ENCODE results near the gene EFCAB12. TPM values are rescaled to one million over a fixed set of nuclear protein-coding genes. Genes with fewer than 3 reads are reported as not detected.
A peak's percentile ranks its signal among the peaks of the same experiment; 100 is the strongest.
"Not testable (repeated sequence)": the region's sequence is repeated elsewhere in the genome, so short reads cannot be mapped to it uniquely, and the experiment has no call there.

Gene EFCAB12
- total RNA-seq, 1 donor from 2014 or later, result 0.10 TPM

DNA sequence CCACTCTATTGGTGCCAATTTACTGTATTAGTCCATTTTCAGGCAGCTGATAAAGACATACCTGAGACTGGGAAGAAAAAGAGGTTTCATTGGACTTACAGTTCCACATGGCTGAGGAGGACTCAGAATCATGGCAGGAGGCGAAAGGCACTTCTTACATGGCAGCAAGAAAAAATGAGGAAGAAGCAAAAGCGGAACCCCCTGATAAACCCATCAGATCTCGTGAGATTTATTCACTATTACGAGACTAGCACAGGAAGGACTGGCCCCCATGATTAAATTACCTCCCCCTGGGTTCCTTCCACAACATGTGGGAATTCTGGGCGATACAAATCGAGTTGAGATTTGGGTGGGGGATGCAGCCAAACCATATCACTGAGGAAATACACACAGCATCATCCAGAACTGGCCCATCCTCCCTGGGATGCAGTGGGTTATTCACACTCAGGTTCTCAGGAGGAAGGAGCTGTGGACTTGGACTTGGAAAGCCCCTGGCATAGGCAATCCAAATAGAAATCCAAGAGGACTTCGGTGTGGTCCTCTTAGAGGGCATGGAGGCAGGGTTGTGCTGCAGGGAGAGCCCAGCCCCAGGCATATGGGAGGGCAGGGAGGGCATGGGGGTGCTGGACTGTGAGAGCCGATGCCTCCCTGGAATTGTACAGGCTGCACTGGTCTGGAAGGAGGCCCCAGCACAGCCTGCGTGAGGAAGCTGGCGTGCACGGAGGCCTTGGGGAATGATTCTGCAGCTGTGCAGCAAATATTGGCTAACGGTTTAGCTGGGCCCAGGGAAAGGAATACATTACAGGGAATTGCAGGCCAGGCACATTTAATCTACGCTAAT is 62.9 kb downstream of the EFCAB12 start:
- no peak for DNase-seq

DNA sequence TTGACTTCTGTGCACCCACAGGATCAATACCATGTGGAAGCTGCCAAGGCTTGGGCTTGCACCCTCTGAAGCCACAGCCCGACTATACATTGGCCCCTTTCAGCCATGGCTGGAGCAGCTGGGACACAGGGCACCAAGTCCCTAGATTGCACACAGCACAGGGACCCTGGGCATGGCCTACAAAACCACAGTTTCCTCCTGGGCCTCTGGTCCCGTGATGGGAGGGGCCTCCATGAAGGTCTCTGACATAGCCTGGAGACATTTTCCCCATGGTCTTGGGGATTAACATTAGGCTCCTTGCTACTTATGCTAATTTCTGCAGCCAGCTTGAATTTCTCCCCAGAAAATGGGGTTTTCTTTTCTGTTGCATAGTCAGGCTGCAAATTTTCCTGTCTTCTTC is 63.6 kb downstream of the EFCAB12 start:
- not testable (repeated sequence) for DNase-seq

DNA sequence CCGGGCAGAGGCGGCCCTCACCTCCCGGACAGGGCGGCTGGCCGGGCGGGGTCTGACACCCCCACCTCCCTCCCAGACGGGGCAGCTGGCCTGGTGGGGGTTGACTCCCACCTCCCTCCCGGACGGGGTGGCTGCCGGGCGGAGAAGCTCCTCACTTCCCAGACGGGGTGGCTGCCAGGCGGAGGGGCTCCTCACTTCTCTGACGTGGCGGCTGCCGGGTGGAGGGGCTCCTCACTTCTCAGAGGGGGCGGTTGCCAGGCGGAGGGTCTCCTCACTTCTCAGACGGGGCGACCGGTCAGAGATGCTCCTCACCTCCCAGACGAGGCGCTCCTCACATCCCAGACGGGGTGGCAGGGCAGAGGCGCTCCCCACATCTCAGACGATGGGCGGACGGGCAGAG is 65.1 kb downstream of the EFCAB12 start:
- not testable (repeated sequence) for DNase-seq

DNA sequence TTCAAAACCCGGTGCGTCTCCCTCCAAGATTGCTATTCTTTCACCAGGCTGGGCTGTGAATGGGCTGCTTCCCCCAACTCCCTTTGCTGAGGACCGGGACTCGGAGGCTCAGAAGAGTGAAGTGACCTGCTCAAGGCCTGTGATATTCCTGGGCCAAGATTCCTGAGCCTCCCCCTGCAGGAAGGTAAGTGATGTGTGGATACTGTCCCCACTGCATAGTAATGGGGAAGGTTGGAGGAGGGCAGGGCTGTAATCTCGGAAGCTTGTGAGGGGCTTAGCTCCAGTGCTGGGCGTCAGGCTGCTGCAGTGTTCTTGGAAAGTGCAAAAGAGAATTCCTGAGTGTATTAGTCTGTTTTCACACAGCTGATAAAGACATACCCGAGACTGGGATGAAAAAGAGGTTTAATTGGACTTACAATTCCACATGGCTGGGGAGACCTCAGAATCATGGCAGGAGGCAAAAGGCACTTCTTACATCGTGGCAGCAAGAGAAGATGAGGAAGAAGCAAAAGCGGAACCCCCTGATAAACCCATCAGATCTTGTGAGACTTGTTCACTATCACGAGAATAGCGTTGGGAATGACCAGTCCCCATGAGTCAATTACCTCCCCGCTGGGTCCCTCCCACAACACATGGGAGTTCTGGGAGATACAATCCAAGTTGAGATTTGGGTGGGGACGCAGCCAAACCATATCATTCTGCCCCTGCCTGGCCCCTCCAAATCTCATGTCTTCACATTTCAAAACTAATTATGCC is 67.6 kb downstream of the EFCAB12 start:
- no peak for DNase-seq

DNA sequence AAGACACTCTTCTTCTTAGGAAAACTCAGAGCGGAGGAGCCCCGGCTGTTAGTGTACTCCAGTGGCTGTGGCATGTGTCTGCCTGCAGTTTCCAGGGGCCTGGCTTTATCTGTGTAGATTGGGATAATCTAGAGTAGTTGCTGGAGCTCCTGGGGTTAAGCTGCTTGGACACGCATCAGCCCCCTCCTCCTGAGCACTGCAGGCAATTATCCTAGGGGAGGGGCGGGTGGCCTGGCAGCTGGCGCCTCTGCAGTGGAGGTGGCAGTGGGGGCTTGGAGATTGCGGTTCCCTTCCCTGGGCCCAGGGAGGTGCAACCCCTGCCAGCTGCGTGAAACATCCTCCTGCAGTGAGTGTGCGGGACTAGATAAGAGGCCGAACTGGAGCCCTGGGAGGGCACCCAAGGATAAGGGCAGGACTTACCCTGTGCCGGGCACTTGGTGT is 68.2 kb downstream of the EFCAB12 start:
- DNase-seq, result no peak

DNA sequence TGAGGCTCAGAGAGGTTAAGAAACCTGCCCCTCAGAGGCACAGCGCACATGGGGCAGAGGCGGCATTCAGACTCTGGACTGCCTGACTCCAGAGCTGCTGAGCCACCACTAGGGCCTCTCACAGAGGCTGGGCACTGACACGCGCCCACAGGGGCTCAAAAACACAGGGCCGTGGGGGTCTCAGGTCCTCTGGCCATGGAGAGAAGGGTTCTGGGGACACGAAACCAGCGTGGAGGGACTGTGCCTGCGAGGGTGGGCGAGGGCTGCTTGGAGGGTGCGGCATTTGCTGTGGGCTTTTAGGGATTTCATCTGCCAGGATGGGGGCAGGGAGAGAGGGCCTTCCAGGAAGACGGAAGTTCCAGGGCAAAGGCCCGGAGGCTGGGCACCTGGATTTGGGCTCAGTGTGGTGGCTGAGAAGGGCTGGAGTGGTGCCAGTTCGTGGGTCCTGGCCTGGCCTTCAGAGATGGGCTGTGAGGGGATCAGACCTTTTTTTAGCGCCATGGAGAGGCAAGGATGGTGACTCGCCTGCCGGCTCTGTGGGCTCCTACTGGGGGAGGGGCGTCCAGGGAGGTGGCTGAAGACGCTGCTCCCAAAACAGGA is 69.6 kb downstream of the EFCAB12 start:
- no peak for DNase-seq

DNA sequence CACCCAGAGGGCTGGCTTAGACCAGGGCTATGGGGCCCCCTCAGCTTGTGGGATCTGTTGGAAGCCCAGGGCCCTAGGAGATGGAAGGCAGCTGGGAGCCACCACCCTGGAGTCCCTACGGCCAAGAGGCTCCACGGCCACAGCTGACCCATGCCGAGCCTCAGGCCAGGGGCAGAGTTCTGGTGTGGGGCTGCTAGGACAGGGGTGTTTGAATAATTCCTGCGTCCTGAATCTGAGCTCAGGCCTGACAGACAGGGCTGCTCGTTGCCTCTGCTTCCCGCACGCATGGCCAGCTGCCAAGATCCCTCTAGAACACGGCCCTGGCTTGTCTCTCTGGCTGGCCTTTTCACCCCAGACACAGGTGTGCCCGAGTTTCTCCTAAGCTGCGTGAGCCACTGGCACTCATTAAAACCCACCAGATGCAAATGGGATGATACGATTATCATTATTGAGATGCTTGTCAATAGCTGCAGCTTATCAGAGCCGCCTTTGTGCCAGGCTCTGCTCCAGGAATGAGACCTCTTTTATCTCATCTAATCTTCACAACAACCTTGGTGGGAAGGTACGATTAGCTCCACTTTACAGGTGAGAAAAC is 70.2 kb downstream of the EFCAB12 start:
- no peak for DNase-seq

DNA sequence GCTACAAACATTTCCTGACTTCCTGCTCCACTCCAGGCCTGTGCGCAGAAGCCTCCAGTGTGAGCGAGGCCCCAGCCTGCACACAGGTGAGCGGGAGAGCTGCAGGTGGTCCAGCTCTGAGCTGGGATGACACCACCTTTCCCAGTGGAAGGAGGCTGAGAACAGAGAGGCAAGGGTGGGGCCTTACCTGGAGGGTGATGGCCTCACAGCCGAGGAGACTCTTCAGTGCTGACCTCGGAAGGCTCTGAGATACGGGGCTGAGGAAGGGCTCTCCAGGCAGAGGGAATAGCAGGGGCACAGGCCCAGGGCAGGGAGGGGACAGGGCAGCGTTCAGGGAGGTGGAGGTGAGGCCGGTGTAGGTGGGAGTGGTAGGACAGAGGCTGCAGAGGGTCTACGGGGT is 70.8 kb downstream of the EFCAB12 start:
- no peak for DNase-seq

DNA sequence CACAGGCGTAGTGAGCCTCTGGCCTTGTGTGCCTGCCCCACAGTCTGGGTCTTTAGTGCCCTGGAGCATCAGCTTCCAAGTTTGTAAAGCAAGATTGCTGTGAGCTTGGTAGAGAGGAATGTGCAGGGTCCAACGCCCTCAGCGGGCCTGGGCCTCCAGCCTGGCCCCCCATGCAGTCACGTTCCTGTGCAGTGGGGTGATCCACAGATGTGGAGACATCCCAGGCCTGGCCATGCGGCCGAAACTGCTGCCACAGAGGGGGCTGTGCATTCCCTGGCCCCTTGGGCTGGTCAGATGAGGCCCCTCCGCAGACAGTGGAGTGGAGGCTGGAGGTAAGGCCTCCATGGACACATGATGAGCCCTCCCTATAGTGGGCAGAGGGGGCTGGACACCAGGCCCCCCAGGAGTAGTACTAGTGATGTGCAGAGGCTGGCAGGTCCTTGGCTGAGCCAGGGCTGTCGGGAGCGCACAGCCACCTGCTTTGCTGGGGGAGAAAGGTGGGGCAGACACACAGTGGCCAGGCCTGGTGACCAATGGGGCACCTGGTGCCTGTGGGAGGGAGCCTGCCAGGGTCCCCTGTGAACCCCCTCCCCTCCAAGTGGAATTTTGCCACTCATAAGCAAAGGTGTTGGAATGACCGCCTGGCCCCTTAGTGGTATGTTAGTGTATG is 71.5 kb downstream of the EFCAB12 start:
- DNase-seq, result no peak

DNA sequence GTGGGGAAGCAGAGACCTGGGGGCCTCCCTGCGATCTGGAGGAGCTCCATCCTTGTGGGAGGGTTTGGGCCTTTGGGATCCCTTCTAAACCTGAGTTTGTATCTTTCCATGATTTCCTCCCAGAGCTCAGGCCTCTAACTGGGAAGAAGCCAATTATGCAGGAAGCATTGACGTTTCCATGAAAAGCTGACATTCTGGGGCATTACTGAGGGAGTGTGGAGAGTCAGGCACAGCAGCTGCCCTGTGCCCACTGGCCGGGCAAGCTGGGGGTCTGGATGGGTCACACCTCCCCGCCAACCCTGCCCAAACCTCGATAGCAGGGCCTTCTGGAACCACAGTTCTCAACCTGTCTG is 74.9 kb downstream of the EFCAB12 start:
- no peak for DNase-seq

DNA sequence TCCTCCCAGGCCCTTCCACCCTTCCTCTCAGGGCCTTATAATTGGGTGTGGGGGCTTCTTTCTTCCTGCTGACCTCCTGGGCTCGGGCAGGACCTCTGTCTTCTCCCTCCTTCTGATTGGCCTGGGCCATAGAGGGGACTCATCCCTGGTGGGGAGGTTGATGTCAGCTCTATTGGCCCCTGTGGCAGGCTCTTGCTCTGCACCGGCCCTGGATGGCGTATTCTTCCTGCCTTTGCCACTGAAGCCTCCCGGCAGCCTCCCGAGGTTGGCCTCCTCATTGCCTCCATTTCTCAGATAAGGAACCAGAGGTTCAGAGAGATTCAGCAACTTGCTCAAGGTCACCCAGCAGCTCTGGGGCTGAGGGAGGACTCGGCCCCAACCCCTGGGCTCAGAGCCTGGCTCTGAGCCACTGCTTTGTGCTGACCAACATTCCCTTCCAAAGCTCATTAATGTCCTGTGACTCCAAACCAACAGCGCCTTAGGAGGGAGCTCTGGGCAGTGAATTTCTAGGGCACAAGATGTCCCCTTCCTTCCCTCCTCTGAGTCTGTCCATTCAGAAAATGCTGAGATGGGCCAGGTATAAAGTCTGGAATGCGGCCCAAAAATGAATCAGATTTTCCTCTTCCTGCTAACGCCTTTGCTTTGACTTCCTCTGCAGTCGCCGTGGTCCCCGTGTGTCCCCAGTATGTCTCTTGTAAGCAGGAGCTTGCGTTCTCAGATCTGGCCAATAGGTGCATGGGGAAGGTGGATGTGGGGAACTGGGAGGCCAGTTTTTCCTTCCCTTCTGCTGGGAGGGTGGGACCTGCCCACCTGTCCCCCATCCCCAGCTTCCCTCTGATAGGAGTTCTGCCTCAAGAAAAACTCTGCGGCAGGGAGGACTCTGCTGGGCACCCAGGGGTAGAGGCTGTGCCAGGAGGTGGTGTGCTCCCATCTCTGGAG is 75.5 kb downstream of the EFCAB12 start:
- no peak for DNase-seq

DNA sequence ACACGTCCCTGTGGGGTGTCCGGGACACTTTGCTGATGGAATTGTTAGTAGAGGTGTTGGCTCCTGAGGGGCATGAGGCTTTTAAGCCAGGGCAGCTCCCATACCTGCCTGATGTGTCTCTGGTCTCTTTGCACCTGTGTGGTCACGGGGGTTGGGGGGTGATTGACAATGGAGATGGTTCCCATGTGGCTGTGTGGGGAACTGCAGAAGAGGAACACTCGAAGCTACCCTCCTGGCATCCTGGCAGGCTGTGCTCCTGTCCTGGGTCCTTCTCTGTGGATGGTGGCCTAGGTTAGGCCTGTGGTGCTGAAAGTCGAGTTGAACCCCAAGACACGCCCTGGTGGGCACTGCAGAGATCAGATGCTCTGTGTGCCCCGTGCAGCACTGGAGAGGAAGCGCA is 76.4 kb downstream of the EFCAB12 start:
- DNase-seq, result no peak

Small RNA genes lying within 50 kb of the gene (small RNA-seq; reads per million reads assigned to genes)
- gene SNORA7B (ENCODE audit: low replicate concordance), result 5.3 reads per million, percentile 91 among the genes with 10 or more reads in this experiment

Other genes starting within 250 kb of the EFCAB12 start
- 254 TPM for gene CNBP, start 244.7 kb downstream of the EFCAB12 start, total RNA-seq
- gene COPG1, start 179.0 kb downstream of the EFCAB12 start, total RNA-seq, result 130 TPM
- gene HMCES, start 149.8 kb downstream of the EFCAB12 start, total RNA-seq, result 21.2 TPM
- 23.3 TPM for gene MBD4, start 11.3 kb upstream of the EFCAB12 start, total RNA-seq
- gene IFT122, start 11.6 kb upstream of the EFCAB12 start, total RNA-seq, result 51.4 TPM
- gene RHO, start 100.0 kb upstream of the EFCAB12 start, total RNA-seq, result not detected
- not detected for gene H1-8, start 114.5 kb upstream of the EFCAB12 start, total RNA-seq
- gene PLXND1, start 178.0 kb upstream of the EFCAB12 start, total RNA-seq, result 134 TPM